GM10248 (cell line): ENCODE data around the gene DPF1.

Experiments used
- CTCF ChIA-PET: fragments of 300-600 bp; sonication (Branson Sonifier 250); formaldehyde crosslinking; extraction: SDS; loops from one replicate; lab custom pipeline; 2021; ENCODE audit warnings: antibody characterized with exemption; lab: Yijun Ruan, JAX
- POLR2A ChIA-PET: fragments of 350-650 bp; sonication (Branson Sonifier 250); formaldehyde crosslinking; extraction: SDS; loops from one replicate; lab custom pipeline; 2020; ENCODE audit warnings: antibody characterized with exemption; lab: Yijun Ruan, JAX
- DNase-seq: peaks from one replicate; pipeline ENCODE4 v3.0.0; 2012; ENCODE audit errors: extremely low spot score
- TF ChIP-seq, protein P1 (sequence below): IDR thresholded peaks from 2 replicates; pipeline ENCODE4 v1.5.1; 2012; ENCODE audit warnings: mild to moderate bottlenecking, low read depth; ENCODE audit errors: extremely low read depth, missing control alignments, control extremely low read depth

The DPF1 gene

DNA sequence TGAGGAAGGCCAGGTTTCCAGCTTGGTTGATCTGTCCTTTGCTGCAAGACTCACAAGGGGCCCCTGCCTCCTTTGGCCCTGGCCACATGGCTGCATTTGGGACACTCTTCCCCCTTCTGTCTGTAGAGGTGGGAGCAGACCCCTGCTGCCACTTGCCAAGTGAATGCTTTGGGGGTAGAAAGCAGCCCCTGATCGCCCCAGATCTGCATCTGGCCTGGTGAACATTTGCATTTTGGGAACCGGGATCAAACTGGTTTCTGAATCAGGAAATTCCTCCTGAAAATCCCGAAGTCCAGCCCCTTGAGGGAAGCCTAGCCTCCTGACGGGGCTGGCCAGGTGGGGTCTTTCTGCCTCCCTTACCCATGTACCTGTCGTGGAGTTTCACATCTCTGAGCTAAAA, 14.9 kb downstream of the DPF1 start:
- ChIA-PET CTCF (interaction anchor here (1.5 kb wide), 1 partner anchor 26 kb away, joined by 4 read pairs; no protein-coding TSS in a partner anchor), POLR2A (no interaction called here)
- TF ChIP-seq, protein P1, sequence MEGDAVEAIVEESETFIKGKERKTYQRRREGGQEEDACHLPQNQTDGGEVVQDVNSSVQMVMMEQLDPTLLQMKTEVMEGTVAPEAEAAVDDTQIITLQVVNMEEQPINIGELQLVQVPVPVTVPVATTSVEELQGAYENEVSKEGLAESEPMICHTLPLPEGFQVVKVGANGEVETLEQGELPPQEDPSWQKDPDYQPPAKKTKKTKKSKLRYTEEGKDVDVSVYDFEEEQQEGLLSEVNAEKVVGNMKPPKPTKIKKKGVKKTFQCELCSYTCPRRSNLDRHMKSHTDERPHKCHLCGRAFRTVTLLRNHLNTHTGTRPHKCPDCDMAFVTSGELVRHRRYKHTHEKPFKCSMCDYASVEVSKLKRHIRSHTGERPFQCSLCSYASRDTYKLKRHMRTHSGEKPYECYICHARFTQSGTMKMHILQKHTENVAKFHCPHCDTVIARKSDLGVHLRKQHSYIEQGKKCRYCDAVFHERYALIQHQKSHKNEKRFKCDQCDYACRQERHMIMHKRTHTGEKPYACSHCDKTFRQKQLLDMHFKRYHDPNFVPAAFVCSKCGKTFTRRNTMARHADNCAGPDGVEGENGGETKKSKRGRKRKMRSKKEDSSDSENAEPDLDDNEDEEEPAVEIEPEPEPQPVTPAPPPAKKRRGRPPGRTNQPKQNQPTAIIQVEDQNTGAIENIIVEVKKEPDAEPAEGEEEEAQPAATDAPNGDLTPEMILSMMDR: no peak
- no peak for DNase-seq

DNA sequence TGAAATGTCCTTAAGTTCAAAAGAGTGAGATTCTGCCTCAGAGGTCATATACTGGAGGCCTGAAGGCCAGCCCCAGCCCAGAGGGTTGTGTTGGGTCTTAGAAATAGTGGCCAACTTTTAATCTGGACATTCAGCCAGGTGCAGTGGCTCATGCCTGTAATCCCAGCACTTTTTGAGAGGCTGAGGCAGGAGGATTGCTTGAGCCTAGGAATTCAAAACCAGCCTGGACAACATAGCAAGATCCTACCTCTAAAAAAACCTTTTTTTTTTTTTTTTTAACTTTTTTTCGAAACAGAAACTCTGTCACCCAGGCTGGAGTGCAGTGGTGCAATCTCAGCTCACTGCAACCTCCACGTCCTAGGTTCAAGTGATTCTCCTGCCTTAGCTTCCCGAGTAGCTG, 15.5 kb downstream of the DPF1 start:
- no peak for DNase-seq
- CTCF ChIA-PET: no interaction called here
- POLR2A ChIA-PET: no interaction called here
- TF ChIP-seq, protein P1: no peak

DNA sequence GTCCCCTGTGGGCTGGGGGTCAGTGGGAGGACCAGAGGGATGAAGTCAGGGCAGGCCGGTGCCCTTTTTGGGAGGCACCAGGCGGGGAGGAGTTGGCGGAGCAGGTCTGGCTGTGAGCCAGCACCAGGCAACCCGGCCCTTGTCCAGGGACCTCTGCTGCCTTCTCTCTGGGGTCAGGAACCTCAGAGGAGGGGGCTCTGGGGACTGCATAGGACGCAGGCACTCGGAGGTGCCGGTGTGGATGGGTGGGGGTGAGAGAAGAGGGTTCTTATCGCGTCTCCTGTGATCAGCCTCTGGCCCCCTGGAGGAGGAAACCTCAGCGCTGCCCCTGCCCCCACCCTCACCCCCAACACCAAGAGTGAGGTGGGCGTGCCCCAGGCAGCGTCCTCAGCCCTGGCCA, 16.5 kb downstream of the DPF1 start:
- ChIA-PET POLR2A (no interaction called here), CTCF (no interaction called here)
- TF ChIP-seq, protein P1: no peak
- DNase-seq: no peak

DNA sequence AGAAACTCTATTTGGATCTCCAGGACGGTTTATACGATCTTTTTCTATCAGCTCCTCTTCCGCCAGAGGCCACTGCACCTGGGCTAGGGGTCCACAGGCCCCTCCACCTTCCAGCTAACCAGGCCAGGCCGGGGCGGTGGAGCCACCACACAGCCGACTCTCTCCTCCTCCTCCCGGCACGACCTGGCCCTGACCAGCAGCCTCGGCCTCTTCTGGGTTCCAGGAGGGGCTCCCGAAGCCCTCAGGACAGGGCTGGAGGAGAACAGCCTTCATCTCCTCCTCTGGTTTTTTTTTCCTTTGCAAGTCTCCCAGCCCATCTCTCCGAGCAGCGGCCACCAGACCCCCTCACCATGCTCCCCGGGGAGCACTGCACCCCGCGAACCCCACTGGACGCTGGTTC, 17.1 kb downstream of the DPF1 start:
- no peak for DNase-seq
- TF ChIP-seq, protein P1: no peak
- ChIA-PET POLR2A (no interaction called here), CTCF (interaction anchor here (1.2 to 1.6 kb wide), 2 partner anchors 27 to 64 kb away, joined by 3 read pairs; no protein-coding TSS in a partner anchor)

DNA sequence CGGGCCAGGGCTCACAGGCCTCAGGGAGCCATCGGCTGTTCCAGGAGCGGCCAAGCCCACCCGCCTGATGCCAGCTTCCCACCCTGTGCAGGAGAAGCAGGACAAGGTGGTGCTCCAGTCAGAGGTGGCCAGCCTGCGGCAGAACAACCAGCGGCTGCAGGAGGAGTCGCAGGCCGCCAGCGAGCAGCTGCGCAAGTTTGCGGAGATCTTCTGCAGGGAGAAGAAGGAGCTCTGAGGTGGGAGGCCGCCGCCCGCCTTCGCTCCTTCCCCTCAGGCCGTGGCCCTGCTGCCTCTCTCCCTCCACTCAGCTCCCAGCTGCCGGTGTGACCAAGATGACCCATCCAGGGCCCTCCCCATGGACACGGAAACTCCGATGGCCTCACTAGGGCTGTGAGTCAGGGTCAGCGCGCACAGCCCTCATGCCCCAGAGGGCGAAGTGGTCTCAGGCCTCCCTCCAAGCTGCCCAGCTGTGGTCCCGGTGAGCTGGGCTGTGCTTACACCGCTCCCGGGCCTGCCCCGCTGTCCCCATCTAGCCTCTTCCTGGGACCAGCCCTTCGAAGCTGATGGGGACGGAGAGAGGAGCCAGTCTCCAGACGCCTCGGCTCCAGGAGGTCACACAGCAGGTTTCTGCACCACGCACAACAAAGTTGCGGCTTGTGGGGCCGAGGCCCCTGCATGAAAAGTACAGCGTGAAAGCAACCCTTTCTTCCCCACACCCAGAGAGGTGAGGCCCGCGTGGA, 17.8 kb downstream of the DPF1 start:
- ChIA-PET CTCF (interaction anchor here (1.2 to 1.6 kb wide), 2 partner anchors 28 to 63 kb away, joined by 3 read pairs; no protein-coding TSS in a partner anchor), POLR2A (no interaction called here)
- TF ChIP-seq, protein P1: no peak
- no peak for DNase-seq

DNA sequence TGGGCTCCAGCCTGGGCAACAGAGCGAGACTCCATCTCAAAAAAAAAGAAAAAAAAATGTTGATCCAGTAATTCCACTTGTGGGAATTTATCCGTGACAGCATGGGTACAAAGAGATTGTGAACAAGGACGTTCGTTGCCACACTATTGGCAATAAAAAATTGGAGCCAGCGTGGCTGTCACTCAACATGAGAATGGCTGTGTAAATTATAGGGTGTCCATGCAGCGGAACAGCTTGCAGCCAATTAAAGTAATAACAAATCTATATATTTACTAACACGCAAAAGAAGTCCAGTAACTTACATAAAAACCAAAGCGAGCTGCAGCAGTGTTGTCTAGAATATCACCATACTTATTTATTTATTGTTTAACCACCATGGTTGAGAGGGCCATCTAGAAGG, 19.3 kb downstream of the DPF1 start:
- ChIA-PET CTCF (interaction anchor here (1.0 kb wide), 1 partner anchor 302 kb away, joined by 4 read pairs; no protein-coding TSS in a partner anchor), POLR2A (no interaction called here)
- TF ChIP-seq, protein P1: no peak
- DNase-seq: no peak
